ENCODE results near the gene CEP164. TPM values are rescaled to one million over a fixed set of nuclear protein-coding genes. Genes with fewer than 3 reads are reported as not detected.

CEP164 gene
- total and polyA plus RNA-seq, 4 donors, result 7.1 to 51.2 (median 35.5) TPM

DNA sequence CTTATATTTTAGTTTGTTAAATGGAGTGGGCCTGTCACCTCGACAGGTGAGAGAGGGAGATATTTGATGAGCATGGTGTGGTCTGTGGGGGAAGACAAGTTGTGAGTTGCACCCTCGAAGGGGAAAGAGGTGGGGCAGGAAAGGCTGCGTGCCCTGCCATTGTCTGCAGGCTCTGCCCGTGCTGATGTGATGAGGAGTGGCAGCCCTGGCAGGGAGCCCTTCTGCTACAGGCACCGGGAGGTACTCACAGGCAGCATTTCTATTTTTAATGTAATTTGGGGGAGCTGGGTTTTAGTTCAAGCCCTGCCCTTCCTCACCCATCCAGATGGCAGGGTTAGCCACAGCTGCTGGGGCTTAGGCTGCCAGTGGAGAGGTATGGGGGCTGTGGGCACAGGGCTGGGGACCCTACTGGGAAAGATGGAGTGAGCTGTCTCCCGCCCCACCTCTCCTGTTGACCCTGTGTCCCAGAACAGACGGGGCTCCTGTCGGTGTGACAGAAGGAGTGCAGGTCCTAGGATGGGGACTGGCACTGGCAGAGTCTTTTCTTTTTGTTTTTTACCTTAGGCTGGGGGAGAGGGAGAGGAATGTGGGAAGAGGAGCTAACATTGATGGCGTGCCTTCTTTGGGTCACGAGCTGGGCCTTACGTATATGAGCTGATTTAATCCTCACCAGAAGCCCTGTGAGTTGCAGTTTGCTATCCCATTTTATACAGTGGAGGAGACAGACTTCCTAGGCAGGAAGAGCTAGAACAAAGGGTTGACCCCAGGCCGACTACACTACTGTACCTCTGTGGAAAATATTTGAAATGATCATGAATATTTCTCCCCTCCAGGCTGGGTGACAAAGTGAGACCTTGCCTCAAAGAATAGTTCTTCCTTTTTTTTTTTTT lies 51.6 kb downstream of the CEP164 start:
- no peak for ATAC-seq (ENCODE audit: low FRiP score)
- H3K27ac ChIP-seq (ENCODE audit: low read depth in 1 of 2, low read length in 2 of 2), result no peak overlapping the region
- no peak overlapping the region for H3K4me3 ChIP-seq (ENCODE audit: low read length in 2 of 2)
- no peak for DNase-seq
- H3K27me3 ChIP-seq (ENCODE audit: control insufficient read depth in 1 of 2, insufficient read depth in 2 of 2, low read length in 1 of 2), result no peaks in the 10 kb centered on the region
- intact Hi-C loops (cut with DNase I), result no loop called here
- 74 to 77% methylated on average over 12 of the region's 12 CpGs for WGBS, 2 donors
- no peaks in the 10 kb centered on the region for H3K4me1 ChIP-seq (ENCODE audit: control insufficient read depth in 1 of 2, insufficient read depth in 2 of 2, low read length in 2 of 2)
- peaks cover 0 to 16% of the 10 kb centered on the region in 2 donors for H3K36me3 ChIP-seq (ENCODE audit: control insufficient read depth in 1 of 2, insufficient read depth in 2 of 2, low read length in 1 of 2)
- no peaks in the 10 kb centered on the region for H3K9me3 ChIP-seq (ENCODE audit: control insufficient read depth, low read length)

DNA sequence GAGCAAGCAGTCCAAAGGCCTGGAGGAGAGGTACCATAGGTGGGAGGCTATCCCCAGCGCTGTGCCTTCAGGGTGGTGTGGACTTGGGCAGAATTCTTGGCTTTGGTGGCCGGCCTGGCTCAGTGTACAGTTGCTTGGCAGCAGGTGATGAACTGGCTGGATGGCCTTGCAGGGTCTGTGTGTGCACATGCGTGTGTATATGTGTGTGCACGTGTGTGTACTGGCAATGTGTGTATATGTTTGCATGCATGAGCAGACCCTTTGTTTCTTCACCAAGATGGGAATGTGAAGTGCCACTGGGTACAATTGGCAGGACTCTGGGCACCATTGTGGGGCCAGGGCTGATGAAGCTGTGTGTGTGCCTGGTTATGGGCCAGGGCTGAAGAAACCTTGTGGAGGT lies 53.0 kb downstream of the CEP164 start:
- ATAC-seq (ENCODE audit: low FRiP score) (no peak), DNase-seq (no peak)
- WGBS, 2 donors, result 88 to 91% methylated on average over 4 of the region's 4 CpGs
- no peaks in the 10 kb centered on the region for H3K27me3 ChIP-seq (ENCODE audit: control insufficient read depth in 1 of 2, insufficient read depth in 2 of 2, low read length in 1 of 2)
- peaks cover 0 to 12% of the 10 kb centered on the region in 2 donors for H3K36me3 ChIP-seq (ENCODE audit: control insufficient read depth in 1 of 2, insufficient read depth in 2 of 2, low read length in 1 of 2)
- no peaks in the 10 kb centered on the region for H3K9me3 ChIP-seq (ENCODE audit: control insufficient read depth, low read length)
- intact Hi-C loops (cut with DNase I), result no loop called here
- H3K4me1 ChIP-seq (ENCODE audit: control insufficient read depth in 1 of 2, insufficient read depth in 2 of 2, low read length in 2 of 2), result no peaks in the 10 kb centered on the region
- H3K27ac ChIP-seq (ENCODE audit: low read depth in 1 of 2, low read length in 2 of 2), result no peak overlapping the region
- no peak overlapping the region for H3K4me3 ChIP-seq (ENCODE audit: low read length in 2 of 2)

DNA sequence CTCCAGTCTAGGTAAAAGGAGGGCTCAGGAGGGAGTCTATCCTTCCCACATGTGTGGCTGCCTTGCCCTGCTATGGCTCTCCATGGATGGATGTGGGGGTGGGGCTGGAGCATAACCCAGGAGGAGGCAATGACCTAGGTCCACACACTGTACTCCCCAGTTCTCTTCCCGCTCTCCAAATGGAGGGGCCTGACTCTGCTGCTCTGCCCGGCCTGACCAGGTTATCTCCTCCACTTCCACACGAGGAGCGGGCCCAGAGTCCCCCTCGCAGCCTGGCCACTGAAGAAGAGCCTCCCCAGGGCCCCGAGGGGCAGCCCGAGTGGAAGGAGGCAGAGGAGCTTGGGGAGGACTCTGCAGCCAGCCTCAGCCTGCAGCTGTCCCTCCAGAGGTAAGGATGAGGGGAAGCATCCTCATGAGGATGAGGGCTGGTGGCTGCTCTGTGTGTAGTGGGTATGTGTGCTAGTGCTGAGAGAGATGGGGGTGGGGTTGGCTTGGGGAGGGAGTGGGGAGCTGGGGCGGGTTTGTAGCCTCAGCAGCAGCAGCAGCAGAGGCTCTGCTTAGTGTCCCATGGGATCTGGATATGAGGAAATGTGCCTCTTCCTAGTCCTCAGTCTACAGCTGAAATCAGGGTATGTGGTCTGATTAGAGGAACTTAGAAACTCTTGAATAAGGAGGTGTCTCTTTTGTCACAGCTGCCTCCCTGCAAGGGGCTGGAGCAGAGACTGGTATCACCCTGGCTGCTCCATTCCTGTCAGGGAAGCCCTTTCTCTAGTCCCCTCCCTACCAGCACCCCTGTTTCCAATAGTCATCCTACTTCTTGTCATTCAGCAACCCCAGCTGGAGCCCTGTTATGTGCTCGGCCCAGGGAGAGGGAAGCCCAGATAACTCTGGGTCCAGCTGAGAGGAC lies 54.1 kb downstream of the CEP164 start:
- Histone ChIP-seq H3K4me1 (ENCODE audit: control insufficient read depth in 1 of 2, insufficient read depth in 2 of 2, low read length in 2 of 2) (no peaks in the 10 kb centered on the region), H3K9me3 (ENCODE audit: control insufficient read depth, low read length) (no peaks in the 10 kb centered on the region), H3K4me3 (ENCODE audit: low read length in 2 of 2) (no peak overlapping the region), H3K27me3 (ENCODE audit: control insufficient read depth in 1 of 2, insufficient read depth in 2 of 2, low read length in 1 of 2) (no peaks in the 10 kb centered on the region), H3K27ac (ENCODE audit: low read depth in 1 of 2, low read length in 2 of 2) (no peak overlapping the region), H3K36me3 (ENCODE audit: control insufficient read depth in 1 of 2, insufficient read depth in 2 of 2, low read length in 1 of 2) (peaks cover 0 to 12% of the 10 kb centered on the region in 2 donors)
- ATAC-seq (ENCODE audit: low FRiP score), result no peak
- 92 to 93% methylated on average over 9 of the region's 9 CpGs for WGBS, 2 donors
- intact Hi-C loops (cut with DNase I), result no loop called here
- no peak for DNase-seq

DNA sequence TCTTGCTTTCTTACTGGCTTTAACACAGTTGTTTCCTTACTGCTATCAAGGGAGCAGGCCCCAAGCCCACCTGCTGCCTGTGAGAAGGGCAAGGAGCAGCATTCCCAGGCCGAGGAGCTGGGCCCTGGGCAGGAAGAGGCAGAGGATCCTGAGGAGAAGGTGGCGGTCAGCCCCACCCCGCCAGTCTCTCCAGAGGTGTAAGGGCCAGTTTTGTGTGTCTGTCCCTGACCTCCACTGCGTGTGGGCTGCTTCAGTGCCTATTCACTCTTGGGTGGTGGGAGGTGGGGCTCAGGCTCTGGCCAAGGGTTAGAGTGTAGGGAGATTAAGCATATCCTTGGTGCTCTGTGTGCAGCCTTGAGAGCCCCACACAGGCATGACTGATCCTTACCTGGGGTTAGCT lies 55.1 kb downstream of the CEP164 start:
- Histone ChIP-seq H3K9me3 (ENCODE audit: control insufficient read depth, low read length) (no peaks in the 10 kb centered on the region), H3K27ac (ENCODE audit: low read depth in 1 of 2, low read length in 2 of 2) (no peak overlapping the region), H3K27me3 (ENCODE audit: control insufficient read depth in 1 of 2, insufficient read depth in 2 of 2, low read length in 1 of 2) (no peaks in the 10 kb centered on the region), H3K36me3 (ENCODE audit: control insufficient read depth in 1 of 2, insufficient read depth in 2 of 2, low read length in 1 of 2) (peaks cover 0 to 15% of the 10 kb centered on the region in 2 donors), H3K4me3 (ENCODE audit: low read length in 2 of 2) (no peak overlapping the region), H3K4me1 (ENCODE audit: control insufficient read depth in 1 of 2, insufficient read depth in 2 of 2, low read length in 2 of 2) (no peaks in the 10 kb centered on the region)
- DNase-seq, result no peak
- WGBS, 2 donors, result 87 to 90% methylated on average over 4 of the region's 4 CpGs
- intact Hi-C loops (cut with DNase I), result no loop called here
- no peak for ATAC-seq (ENCODE audit: low FRiP score)

DNA sequence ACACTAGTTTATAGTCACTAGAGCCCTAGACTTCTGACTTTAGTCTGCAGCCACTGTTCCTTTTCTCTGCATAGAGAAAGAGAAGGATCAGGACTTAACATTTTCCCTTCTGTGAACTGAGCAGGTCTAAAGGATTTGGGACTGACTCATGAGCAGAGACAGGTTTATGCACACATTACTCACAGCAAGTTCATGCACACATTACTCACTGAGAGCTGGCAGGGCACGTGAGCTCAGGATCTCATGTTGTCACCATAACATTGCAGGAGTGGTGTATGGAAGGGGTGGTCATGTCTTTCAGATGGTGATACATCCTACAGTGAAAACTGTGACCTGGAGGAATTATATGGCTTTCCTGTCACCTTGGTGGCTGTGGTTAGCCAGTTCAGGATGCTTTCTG lies 56.4 kb downstream of the CEP164 start:
- peaks cover 0 to 13% of the 10 kb centered on the region in 2 donors for H3K36me3 ChIP-seq (ENCODE audit: control insufficient read depth in 1 of 2, insufficient read depth in 2 of 2, low read length in 1 of 2)
- H3K4me3 ChIP-seq (ENCODE audit: low read length in 2 of 2), result no peak overlapping the region
- no peak overlapping the region for H3K27ac ChIP-seq (ENCODE audit: low read depth in 1 of 2, low read length in 2 of 2)
- no peaks in the 10 kb centered on the region for H3K9me3 ChIP-seq (ENCODE audit: control insufficient read depth, low read length)
- intact Hi-C loops (cut with DNase I), result no loop called here
- no peaks in the 10 kb centered on the region for H3K27me3 ChIP-seq (ENCODE audit: control insufficient read depth in 1 of 2, insufficient read depth in 2 of 2, low read length in 1 of 2)
- no peaks in the 10 kb centered on the region for H3K4me1 ChIP-seq (ENCODE audit: control insufficient read depth in 1 of 2, insufficient read depth in 2 of 2, low read length in 2 of 2)
- WGBS, 2 donors, result 48 to 50% methylated on average over 1 of the region's 1 CpG
- no peak for ATAC-seq (ENCODE audit: low FRiP score)
- no peak for DNase-seq

DNA sequence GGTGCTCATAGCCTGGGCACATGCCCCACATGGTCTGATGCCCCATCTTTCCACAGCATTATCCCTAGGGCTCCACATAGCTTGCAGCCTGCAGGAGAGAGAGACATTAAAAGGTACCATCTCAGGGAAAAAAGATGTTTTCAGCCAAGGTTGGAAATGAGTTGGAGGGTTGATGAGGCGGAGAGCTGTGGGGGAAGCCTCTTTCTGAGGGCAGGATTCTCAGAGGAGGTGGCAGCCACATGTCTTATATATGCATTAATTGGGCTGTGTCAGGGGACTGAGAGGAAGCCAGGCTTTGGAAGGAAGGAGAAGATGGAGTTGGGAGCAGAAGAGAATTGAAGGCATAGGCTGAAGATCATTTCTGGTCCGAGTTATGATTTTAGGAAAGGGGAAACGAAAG lies 57.8 kb downstream of the CEP164 start:
- Histone ChIP-seq H3K4me1 (ENCODE audit: control insufficient read depth in 1 of 2, insufficient read depth in 2 of 2, low read length in 2 of 2) (no peaks in the 10 kb centered on the region), H3K27me3 (ENCODE audit: control insufficient read depth in 1 of 2, insufficient read depth in 2 of 2, low read length in 1 of 2) (no peaks in the 10 kb centered on the region), H3K4me3 (ENCODE audit: low read length in 2 of 2) (no peak overlapping the region), H3K9me3 (ENCODE audit: control insufficient read depth, low read length) (no peaks in the 10 kb centered on the region), H3K27ac (ENCODE audit: low read depth in 1 of 2, low read length in 2 of 2) (no peak overlapping the region), H3K36me3 (ENCODE audit: control insufficient read depth in 1 of 2, insufficient read depth in 2 of 2, low read length in 1 of 2) (peaks cover 0 to 13% of the 10 kb centered on the region in 2 donors)
- ATAC-seq (ENCODE audit: low FRiP score), result no peak
- intact Hi-C loops (cut with DNase I), result no loop called here
- DNase-seq, result no peak
- 96 to 97% methylated on average over 3 of the region's 3 CpGs for WGBS, 2 donors

DNA sequence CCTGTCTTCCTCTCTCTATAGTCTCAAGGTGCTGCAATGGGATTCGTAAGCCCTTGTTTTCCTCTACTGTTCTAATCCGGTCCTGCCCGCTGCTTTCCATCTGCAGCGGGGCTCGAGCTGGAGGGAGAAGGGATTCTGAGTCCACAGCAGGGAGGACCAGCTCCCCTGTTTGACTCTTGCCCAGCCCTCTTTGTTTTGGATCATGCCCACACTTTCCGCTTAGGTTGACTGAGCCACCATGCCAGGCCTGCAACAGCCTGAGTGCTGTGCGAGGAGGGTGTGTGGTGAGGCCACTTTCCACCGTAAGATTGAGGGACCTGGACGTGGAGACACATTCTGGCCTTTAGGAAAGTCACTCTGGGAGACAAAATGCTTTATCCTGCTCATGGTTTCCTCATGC lies 58.3 kb downstream of the CEP164 start:
- Histone ChIP-seq H3K27ac (ENCODE audit: low read depth in 1 of 2, low read length in 2 of 2) (no peak overlapping the region), H3K4me1 (ENCODE audit: control insufficient read depth in 1 of 2, insufficient read depth in 2 of 2, low read length in 2 of 2) (no peaks in the 10 kb centered on the region), H3K27me3 (ENCODE audit: control insufficient read depth in 1 of 2, insufficient read depth in 2 of 2, low read length in 1 of 2) (no peaks in the 10 kb centered on the region), H3K36me3 (ENCODE audit: control insufficient read depth in 1 of 2, insufficient read depth in 2 of 2, low read length in 1 of 2) (peaks cover 0 to 12% of the 10 kb centered on the region in 2 donors), H3K9me3 (ENCODE audit: control insufficient read depth, low read length) (no peaks in the 10 kb centered on the region), H3K4me3 (ENCODE audit: low read length in 2 of 2) (no peak overlapping the region)
- DNase-seq (no peak), ATAC-seq (ENCODE audit: low FRiP score) (no peak)
- intact Hi-C loops (cut with DNase I), result no loop called here
- WGBS, 2 donors, result 93 to 94% methylated on average over 9 of the region's 9 CpGs

DNA sequence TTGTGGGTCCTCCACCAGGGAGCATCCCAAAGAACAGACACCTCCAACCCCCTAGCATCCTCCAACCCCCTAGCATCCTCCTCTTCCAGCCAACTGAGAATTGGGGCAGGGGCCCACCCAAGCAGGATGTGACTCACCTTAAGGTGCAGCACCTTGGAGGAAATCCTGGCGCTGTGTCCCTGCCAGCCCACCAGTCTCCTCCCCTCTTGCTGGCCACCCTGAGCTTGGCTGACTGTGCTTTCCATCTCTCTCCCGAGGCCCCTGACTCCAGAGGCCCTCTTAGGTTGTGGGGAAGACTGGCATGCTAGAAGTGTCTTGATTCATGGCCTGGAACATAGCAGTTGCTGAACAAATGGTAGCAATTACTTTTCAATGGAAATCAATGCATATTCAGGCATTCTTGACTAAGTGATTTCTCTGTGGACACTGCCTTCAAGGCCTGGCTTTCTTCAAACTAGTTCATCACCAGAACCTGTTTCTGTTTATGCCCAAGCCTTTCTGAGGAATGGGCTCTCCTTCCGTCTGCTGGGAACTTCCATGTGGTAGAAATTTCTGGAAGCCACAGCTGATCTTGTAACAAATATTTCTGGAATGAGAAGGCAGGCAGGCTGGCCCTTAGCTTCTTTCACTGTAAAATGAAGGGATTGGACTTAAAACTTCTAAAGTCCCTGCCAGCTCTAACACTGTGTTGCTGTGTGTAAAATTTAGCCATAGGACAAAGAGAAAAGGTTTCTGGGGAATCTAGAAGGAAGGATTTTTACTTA lies 60.5 kb downstream of the CEP164 start:
- intact Hi-C loops (cut with DNase I), result no loop called here
- Histone ChIP-seq H3K27me3 (ENCODE audit: control insufficient read depth in 1 of 2, insufficient read depth in 2 of 2, low read length in 1 of 2) (no peaks in the 10 kb centered on the region), H3K27ac (ENCODE audit: low read depth in 1 of 2, low read length in 2 of 2) (no peak overlapping the region), H3K36me3 (ENCODE audit: control insufficient read depth in 1 of 2, insufficient read depth in 2 of 2, low read length in 1 of 2) (peaks cover 1 to 24% of the 10 kb centered on the region in 2 donors), H3K4me3 (ENCODE audit: low read length in 2 of 2) (no peak overlapping the region), H3K4me1 (ENCODE audit: control insufficient read depth in 1 of 2, insufficient read depth in 2 of 2, low read length in 2 of 2) (no peaks in the 10 kb centered on the region), H3K9me3 (ENCODE audit: control insufficient read depth, low read length) (no peaks in the 10 kb centered on the region)
- DNase-seq (no peak), ATAC-seq (ENCODE audit: low FRiP score) (no peak)
- 66 to 68% methylated on average over 3 of the region's 3 CpGs for WGBS, 2 donors

All from aorta (tissue), 5 donors.